DND-41 (cell line): ENCODE measurements around the gene FTO.

Experiments
- CTCF ChIP-seq: IDR thresholded peaks from 2 replicates; pipeline ENCODE4 v1.5.1; 2012; ENCODE audit warnings: borderline replicate concordance, low read length, moderate library complexity, mild to moderate bottlenecking; ENCODE audit not compliant: poor library complexity, severe bottlenecking; ENCODE audit errors: extremely low read depth
- EZH2 ChIP-seq: IDR thresholded peaks from 3 replicates; pipeline ENCODE4 v1.6.1; 2012; ENCODE audit warnings: borderline replicate concordance, low read depth, mild to moderate bottlenecking, moderate library complexity, low read length, inconsistent platforms; ENCODE audit not compliant: severe bottlenecking

DNA sequence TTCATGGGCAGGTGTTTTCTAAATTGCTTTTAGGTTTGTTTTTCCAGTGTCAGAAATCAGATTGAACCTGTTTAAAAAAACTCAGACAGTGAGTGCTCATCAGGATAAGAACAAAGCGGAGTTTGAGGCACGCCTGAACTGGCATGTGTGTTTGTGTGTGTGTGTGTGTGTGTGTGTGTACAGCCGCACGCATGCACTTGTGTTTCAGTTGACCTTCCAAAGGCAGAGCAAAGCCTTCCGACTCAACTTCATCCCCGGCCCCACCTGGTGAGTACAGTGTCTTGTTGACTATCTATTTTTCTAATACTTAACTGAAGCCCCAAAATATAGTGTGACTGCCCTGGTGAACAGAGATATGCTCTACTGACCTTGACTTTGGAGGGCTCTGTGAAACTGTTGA, 357.5 kb downstream of the FTO start:
- TF ChIP-seq CTCF = no peak
- TF ChIP-seq EZH2 = no peak
